Activated CD8-positive, alpha-beta memory T cell treated with anti-CD3 and anti-CD28 coated beads, Interleukin-2, amount 50 U/mL, for 24 hours (primary cell): ENCODE data around the gene STX18.
"Not testable (repeated sequence)": the region's sequence is repeated elsewhere in the genome, so short reads cannot be mapped to it uniquely, and the experiment has no call there.

Experiments used
- DNase-seq: peaks from one replicate; pipeline ENCODE4 v3.0.0-alpha.2; 2020; ENCODE audit errors: extremely low read depth

STX18 gene

DNA sequence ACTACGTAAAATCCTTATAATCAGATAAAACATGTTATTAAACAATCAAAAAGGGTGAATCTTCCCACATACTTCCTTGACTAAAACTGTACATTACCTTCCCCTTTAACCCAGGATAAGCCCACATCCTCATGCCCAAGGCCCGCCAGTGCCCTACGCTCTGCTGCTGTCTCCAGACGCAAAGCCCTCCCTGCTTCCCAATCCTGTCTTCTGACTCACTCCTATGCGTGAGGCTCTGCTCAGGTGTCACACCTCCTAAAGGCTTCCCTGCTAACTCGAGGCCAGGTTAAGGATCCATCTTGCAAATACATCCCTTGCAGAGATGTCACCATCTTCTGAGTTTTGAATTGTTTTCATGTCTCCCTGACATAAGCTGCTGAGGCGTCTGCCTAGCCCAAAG is 61.6 kb downstream of the STX18 start:
- DNase-seq = no peak

GRCh38 chr4:4479366-4479765 is 62.5 kb downstream of the STX18 start:
- DNase-seq = no peak

DNA sequence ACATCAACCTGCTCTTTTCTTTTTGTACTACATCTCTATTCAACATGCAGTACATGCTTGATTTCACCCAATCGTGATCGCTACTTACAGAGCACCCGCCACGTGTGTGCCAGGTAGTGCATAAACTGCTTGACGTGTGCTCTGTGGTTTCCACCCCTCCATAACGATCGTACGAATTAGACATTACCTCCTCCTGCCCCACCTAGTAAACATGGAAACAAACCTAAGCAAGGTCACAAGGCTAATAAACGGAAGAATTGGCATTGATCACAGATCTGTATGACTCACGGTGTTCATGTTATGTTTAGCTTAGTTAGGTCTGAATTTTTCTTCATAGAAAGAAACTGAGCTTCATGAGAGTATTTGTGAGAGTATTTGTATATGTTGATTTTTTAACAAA is 64.1 kb downstream of the STX18 start:
- DNase-seq = no peak

DNA sequence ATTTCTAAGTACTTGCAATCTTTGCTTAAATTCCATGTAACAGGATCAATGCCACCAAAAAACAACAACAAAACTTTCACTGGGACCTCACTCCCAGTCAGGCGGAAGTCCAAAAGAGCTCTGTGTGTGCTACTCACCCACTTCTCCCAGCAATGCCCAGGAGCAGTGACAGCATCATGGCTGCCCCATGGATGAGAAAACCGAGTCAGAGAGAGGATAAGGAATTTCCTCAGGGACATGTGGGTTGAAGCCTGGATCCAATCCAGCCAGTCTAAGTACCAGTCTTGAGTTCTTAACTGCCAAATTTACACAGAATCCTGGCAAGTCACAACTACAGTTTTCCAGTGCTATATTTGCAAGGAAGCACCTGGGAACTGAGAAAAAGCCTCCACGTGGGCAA is 64.5 kb downstream of the STX18 start:
- DNase-seq = no peak

DNA sequence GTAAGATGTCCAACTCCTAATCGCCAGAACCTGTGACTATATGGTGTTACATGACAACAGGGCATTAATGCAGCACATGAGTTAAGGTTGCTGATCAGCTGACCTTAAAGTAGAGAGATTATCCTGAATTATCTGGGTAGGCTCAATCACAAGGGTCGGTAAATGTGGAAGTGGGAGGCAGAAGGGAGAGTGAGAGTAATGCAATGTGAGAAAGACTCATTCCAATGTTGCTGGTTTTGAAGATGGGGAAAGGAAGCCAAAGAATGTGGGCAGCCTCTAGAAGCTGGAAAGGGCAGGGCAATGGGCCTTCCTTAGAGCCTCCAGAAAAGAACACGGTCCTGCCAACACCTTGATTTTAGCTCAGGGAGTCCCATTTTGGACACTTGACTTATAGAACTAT is 67.4 kb downstream of the STX18 start:
- DNase-seq = no peak

GRCh38 chr4:4472344-4472958 is 69.4 kb downstream of the STX18 start:
- DNase-seq = no peak

DNA sequence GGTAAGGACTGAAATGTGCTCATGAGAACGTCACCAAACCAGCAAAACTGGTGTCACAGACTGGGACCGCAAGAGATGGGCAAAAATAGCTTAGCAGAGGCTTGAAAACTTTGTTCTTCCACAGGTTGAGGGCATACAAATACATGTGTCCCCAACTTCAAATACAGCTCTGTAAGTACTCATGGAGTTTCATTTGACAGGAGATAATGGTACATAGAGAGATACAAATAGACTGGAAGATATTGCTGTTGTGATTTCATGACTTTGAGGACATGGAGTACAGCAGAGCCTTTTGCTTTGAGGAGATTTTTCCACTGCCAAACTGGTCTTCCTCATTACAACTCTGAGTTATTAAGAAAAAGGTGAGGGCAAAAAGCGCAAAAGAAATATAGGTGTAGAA is 70.7 kb downstream of the STX18 start:
- no peak for DNase-seq

- no peak for DNase-seq
These were observed 71.6 kb downstream of the STX18 start for GRCh38 chr4:4470208-4470607.

DNA sequence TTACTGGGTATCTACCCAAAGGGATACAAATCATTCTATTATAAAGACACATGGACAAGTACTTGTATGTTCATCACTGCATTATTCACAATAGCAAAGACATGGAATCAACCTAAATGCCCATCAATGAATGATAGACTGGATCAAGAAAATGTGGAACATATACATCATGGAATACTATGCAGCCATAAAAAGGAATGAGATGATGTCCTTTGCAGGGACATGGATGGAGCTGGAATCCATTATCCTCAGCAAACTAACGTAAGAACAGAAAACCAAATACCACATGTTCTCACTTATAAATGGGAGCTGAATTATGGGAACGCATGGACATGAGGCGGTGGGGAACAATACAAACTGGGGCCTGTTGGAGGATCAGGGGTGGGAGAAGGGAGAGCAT is 76.6 kb downstream of the STX18 start:
- not testable (repeated sequence) for DNase-seq

DNA sequence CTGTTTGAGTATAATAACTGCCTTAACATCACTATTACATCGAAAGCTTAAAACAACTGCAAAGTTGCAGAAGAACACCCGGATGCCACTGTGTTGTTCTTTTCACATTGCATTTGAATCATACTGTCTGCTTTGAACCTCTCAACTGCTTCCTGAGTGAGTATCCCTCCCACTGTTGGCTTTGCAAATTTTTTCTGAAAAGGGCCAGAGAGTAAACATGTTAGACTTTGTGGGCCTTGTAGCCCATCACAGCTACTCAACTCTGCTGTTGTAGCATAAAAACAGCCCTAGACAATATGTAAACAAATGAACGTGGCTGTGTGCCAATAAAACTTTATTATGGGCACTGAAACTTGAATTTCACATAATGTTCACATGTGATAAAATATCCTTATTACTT is 78.9 kb downstream of the STX18 start:
- no peak for DNase-seq

- no peak for DNase-seq
These were observed 80.0 kb downstream of the STX18 start for GRCh38 chr4:4461850-4462249.

DNA sequence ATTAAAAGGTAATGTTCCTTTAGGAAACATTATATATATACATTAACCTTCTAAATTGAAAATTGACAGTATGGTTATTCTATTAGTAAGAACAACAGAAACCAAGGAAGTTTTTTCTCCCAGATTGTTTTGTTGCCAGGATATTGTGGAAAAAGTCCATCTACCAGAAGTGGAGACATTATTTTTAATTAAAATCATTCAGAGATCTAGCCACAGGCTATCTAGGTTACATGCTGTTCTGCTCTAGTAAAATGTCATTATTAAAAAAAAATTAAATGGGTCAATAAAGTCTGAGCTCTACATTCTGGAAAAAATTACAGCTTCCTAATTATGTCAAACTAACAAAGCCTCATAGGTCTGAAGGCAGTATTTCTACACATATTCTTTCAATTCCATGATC is 80.7 kb downstream of the STX18 start:
- no peak for DNase-seq

DNA sequence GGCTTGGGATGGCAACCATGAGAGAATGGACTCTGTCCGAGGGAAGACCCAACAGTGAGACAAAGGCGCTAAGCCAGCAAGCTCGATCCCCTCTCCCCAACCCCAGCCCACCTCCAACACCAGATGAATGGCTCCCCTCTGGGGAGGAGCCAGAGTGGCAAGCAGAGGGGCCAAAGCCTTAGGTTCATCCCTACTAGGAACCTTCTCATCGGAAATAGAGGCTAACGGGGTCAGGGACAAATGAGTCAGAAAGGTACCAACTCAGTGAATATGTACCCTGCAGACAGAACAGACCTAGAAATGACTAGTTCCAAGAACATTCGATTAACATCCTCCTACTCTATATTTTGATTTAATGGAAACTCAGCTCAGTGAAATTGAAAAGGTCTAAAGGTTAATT is 81.1 kb downstream of the STX18 start:
- DNase-seq = no peak

DNA sequence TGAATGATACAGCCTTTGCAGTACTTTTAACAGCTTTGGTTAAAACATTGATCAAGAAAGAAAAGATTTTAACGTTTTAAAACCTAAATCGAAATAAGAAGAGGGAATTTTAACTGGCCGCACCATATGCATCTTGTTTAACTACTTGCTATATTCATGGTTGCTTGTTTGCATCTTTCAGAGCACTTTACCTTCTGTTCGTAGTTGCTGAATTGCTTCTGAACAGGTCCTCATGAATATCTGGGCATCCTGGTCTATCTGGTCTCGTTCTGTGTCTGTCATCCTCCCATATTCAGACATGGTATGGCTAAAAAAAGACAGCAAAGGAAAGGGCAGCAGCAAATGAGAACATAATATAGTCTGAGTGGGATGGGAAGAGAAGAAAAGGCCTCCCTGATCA is 82.7 kb downstream of the STX18 start:
- no peak for DNase-seq

GRCh38 chr4:4457803-4458553 is 83.9 kb downstream of the STX18 start:
- DNase-seq = no peak

GRCh38 chr4:4456816-4457578 is 84.9 kb downstream of the STX18 start:
- no peak for DNase-seq

GRCh38 chr4:4456351-4456750 is 85.5 kb downstream of the STX18 start:
- DNase-seq = no peak

GRCh38 chr4:4455210-4455865 is 86.5 kb downstream of the STX18 start:
- no peak for DNase-seq

- DNase-seq = no peak
These were observed 95.4 kb downstream of the STX18 start for GRCh38 chr4:4446434-4446833.

DNA sequence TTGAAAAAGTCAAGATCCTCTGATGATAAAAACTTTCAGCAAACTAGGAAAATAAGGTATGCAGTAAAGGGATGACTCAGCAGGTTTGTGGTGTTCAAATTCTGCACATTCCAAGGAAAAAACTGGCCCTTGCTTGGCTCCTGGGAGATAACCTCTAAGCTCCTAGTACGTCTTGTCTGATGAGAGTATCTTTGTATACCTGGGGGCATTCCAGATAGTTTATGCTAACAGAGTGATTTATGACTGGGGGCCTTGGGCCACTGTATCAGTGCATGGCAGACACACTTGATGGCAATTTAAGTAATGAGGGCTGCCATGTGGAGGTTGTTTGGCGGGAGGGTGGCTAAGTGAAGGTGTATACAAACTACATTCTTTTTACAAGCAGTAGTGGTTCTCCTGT is 98.0 kb downstream of the STX18 start:
- DNase-seq = no peak

DNA sequence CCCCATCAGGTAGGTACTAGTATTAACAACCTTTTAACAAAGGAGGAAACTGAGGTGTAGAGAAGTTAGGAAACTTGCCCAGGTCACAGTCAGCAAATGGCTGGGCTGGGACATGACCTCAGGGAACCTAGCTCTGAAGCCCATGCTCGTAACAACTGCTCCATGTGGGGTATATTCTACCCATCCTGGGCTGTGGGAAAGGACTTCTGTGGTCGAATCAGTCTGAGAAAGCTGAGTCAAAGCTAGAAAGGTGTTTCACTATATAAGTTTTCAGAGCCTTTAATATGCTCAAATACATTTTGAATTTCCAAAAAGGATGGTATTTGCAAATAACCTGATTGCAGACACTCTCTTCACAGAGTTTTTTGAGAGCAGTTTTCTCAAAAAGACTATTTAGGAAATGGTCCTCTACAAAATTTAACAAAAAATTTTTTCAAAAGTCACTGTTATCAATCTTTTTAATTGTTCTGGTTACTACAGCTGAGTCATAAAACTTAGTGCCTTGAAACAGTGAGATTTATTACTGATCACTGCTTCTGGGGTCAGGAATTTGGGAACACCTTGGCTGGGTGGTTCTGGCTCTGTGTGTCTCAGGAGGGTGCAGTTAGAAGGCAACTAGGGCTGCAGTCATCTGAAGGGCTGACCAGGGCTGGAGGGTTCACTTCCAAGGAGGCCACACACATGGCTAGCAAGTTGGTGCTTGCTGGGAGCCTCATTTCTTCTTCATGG is 101.4 kb downstream of the STX18 start:
- DNase-seq = no peak

DNA sequence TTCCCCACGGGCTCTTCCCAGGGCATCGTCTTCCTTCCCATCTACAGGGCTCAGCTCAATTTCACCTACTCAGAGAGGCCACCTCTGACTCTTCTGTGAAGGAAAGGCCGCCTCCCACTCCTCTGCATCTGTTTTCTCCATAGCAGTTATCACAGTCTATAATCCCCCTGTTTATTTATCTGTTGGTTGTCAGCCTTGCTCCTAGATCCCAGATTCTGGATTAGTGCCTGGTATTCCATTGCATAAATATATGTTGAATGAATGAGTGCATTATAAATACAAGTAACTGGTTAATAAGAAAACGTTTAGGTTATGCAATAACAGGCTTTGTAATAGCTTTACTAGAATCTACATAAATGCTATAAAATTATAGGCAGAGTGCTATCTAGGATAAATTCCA is 102.1 kb downstream of the STX18 start:
- no peak for DNase-seq
